Coronary artery (tissue), 2 donors: ENCODE measurements around the gene SPRED2.

ENCODE experiments used
- DNase-seq: peaks from one replicate; pipeline ENCODE4 v3.0.0-alpha.2; 2017; ENCODE audit warnings: low spot score
- H3K27ac ChIP-seq, 2 donors: fragments of 200-600 bp; sonication (generic); one replicate each; pipeline ENCODE4 v1.5.1; 2016 to 2019
- H3K4me3 ChIP-seq: fragments of 200-600 bp; sonication (generic); 2 replicates; pipeline ENCODE4 v1.5.1; 2016; ENCODE audit warnings: mild to moderate bottlenecking, moderate library complexity
- TF ChIP-seq, protein P1 (sequence below): fragments of 200-600 bp; sonication (generic); IDR thresholded peaks from one replicate; pipeline ENCODE4 v1.5.1; 2019; ENCODE audit warnings: antibody characterized with exemption

Gene SPRED2

GRCh38 chr2:65443509-65444186 lies 11.2 kb upstream of the SPRED2 start:
- TF ChIP-seq, protein P1, sequence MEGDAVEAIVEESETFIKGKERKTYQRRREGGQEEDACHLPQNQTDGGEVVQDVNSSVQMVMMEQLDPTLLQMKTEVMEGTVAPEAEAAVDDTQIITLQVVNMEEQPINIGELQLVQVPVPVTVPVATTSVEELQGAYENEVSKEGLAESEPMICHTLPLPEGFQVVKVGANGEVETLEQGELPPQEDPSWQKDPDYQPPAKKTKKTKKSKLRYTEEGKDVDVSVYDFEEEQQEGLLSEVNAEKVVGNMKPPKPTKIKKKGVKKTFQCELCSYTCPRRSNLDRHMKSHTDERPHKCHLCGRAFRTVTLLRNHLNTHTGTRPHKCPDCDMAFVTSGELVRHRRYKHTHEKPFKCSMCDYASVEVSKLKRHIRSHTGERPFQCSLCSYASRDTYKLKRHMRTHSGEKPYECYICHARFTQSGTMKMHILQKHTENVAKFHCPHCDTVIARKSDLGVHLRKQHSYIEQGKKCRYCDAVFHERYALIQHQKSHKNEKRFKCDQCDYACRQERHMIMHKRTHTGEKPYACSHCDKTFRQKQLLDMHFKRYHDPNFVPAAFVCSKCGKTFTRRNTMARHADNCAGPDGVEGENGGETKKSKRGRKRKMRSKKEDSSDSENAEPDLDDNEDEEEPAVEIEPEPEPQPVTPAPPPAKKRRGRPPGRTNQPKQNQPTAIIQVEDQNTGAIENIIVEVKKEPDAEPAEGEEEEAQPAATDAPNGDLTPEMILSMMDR, result no peak
- Histone ChIP-seq H3K4me3 (no peak overlapping the region), H3K27ac (no peak overlapping the region)
- DNase-seq, result no peak

GRCh38 chr2:65442420-65443020 lies 10.1 kb upstream of the SPRED2 start:
- Histone ChIP-seq H3K4me3 (no peak overlapping the region), H3K27ac (no peak overlapping the region)
- TF ChIP-seq, protein P1, result no peak
- DNase-seq, result no peak

- no peak for DNase-seq
- Histone ChIP-seq H3K27ac (no peak overlapping the region), H3K4me3 (no peak overlapping the region)
- TF ChIP-seq, protein P1, result no peak
These were observed 5.9 kb upstream of the SPRED2 start for GRCh38 chr2:65438137-65438899.

GRCh38 chr2:65437392-65438135 lies 5.2 kb upstream of the SPRED2 start:
- Histone ChIP-seq H3K4me3 (no peak overlapping the region), H3K27ac (peak overlapping the region; percentile 95 to 97)
- TF ChIP-seq, protein P1, result no peak
- DNase-seq, result no peak

- Histone ChIP-seq H3K27ac (peak overlapping the region; percentile 95 to 97), H3K4me3 (peak overlapping the region; percentile 83)
- TF ChIP-seq, protein P1, result no peak
- DNase-seq, result no peak
These were observed 4.4 kb upstream of the SPRED2 start for GRCh38 chr2:65436824-65437221.

DNA sequence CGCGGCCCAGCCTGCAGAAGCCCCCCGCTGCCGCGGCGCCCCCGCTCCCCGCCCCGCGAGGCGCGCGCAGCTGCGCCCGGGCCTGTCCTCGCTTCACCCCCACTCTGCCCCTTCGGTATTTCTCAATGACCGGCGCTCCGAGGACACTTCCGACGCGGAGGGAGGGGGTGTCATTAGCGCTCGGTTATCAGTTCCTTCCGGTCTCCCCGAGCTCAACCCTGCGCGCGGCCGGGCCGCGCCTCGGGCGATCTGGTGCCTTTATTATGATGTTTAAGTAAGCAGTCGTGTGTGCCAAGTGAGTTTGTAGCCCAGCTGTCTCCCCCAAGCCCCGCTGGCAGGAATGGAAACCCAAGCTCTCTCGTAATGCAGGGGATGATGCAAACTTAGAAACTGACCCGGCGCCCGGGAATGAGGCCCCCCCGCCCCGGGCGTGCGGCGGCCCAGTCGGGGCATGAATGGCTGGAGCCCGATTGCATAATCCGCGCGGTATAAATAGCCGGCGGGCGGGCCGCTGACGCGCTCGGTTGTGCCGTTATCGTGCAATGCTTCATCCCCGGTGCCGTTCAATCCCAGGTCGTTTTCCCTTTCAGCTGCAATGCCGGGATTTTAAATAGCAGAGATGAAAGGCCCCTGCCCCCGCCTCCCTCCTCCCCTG lies 3.9 kb upstream of the SPRED2 start:
- TF ChIP-seq, protein P1, result no peak
- H3K27ac ChIP-seq, result peak overlapping the region; percentile 95 to 97
- DNase-seq, result peak; percentile 97
- H3K4me3 ChIP-seq, result peak overlapping the region; percentile 83
